ENCODE data around the gene TTLL5.

GRCh38 chr14:75915045-75915444 lies 254.0 kb downstream of the TTLL5 start:
- TF ChIP-seq CSDC2 (CRISPR knock-in tag; IDR thresholded peaks at IDR 0.05): no peak
- TF ChIP-seq ZFP30 (CRISPR knock-in tag; IDR thresholded peaks at IDR 0.05): no peak
- no peak for TF ChIP-seq BACH2 (CRISPR knock-in tag; IDR thresholded peaks at IDR 0.05; ENCODE audit: borderline replicate concordance)
- no peak for TF ChIP-seq PATZ1 (CRISPR knock-in tag; IDR thresholded peaks at IDR 0.05; ENCODE audit: borderline replicate concordance)

All from SK-N-SH treated with all-trans-retinoic acid at 6 μM for 48 hours (cell line).